Mesothelial cell of epicardium (in vitro differentiated cells): ENCODE results near the gene PROX1. TPM values are rescaled to one million over a fixed set of nuclear protein-coding genes. Genes with fewer than 3 reads are reported as not detected.

Experiments used
- DNase-seq, 2 experiments: peaks; one replicate each; pipeline ENCODE4 v3.0.0; 2021; ENCODE audit warnings: low spot score in 2 of 2; ENCODE audit not compliant: unreplicated experiment in 2 of 2
- H3K27ac Mint-ChIP-seq: 2 replicates; pipeline ENCODE4 v1.8.0; 2021; ENCODE audit warnings: mixed read lengths
- H3K27me3 Mint-ChIP-seq: 2 replicates; pipeline ENCODE4 v1.8.0; 2021; ENCODE audit warnings: low read depth, mixed read lengths
- H3K36me3 Mint-ChIP-seq: 2 replicates; pipeline ENCODE4 v1.8.0; 2021; ENCODE audit warnings: mixed read lengths
- H3K4me1 Mint-ChIP-seq: 2 replicates; pipeline ENCODE4 v1.8.0; 2021; ENCODE audit warnings: mixed read lengths
- H3K4me3 Mint-ChIP-seq: 2 replicates; pipeline ENCODE4 v1.8.0; 2021; ENCODE audit warnings: mild to moderate bottlenecking, moderate library complexity, mixed read lengths
- H3K9me3 Mint-ChIP-seq: 2 replicates; pipeline ENCODE4 v1.8.0; 2021; ENCODE audit warnings: mixed read lengths
- CTCF ChIP-seq: fragments of 200-600 bp; sonication (generic); IDR thresholded peaks from one replicate; pipeline ENCODE4 v1.5.0; 2021; ENCODE audit warnings: antibody characterized with exemption; ENCODE audit not compliant: unreplicated experiment
- total RNA-seq: library from RNA; stranded (reverse); gene quantifications from 3 replicates; pipeline ENCODE4 v1.2.1, GENCODE V29; 2021

PROX1 gene
- total RNA-seq, 1 donor from 2014 or later: 1.4 TPM

- Mint-ChIP-seq H3K4me3 (no peak overlapping the region), H3K27me3 (peaks cover 27% of the 10 kb centered on the region), H3K9me3 (peaks cover 8% of the 10 kb centered on the region), H3K27ac (no peak overlapping the region), H3K36me3 (no peaks in the 10 kb centered on the region), H3K4me1 (no peaks in the 10 kb centered on the region)
- no peak for DNase-seq
- no peak for TF ChIP-seq CTCF
Measured at GRCh38 chr1:214058076-214058475, 70.3 kb downstream of the PROX1 start.

GRCh38 chr1:214066190-214066589 lies 78.4 kb downstream of the PROX1 start:
- no peak overlapping the region for H3K4me3 Mint-ChIP-seq
- no peaks in the 10 kb centered on the region for H3K4me1 Mint-ChIP-seq
- no peak for TF ChIP-seq CTCF
- no peaks in the 10 kb centered on the region for H3K36me3 Mint-ChIP-seq
- no peak overlapping the region for H3K27ac Mint-ChIP-seq
- H3K27me3 Mint-ChIP-seq: peaks cover 88% of the 10 kb centered on the region
- H3K9me3 Mint-ChIP-seq: peaks cover 4% of the 10 kb centered on the region
- no peak for DNase-seq

- DNase-seq: no peak
- Mint-ChIP-seq H3K27ac (no peak overlapping the region), H3K36me3 (no peaks in the 10 kb centered on the region), H3K4me3 (no peak overlapping the region), H3K27me3 (peaks cover 89% of the 10 kb centered on the region), H3K9me3 (no peaks in the 10 kb centered on the region), H3K4me1 (no peaks in the 10 kb centered on the region)
- no peak for TF ChIP-seq CTCF
Measured at GRCh38 chr1:214066936-214067335, 79.2 kb downstream of the PROX1 start.

GRCh38 chr1:214067397-214067796 lies 79.6 kb downstream of the PROX1 start:
- peaks cover 89% of the 10 kb centered on the region for H3K27me3 Mint-ChIP-seq
- H3K4me1 Mint-ChIP-seq: peaks cover under 1% of the 10 kb centered on the region
- no peak for DNase-seq
- H3K4me3 Mint-ChIP-seq: no peak overlapping the region
- H3K36me3 Mint-ChIP-seq: no peaks in the 10 kb centered on the region
- H3K27ac Mint-ChIP-seq: no peak overlapping the region
- TF ChIP-seq CTCF: no peak
- no peaks in the 10 kb centered on the region for H3K9me3 Mint-ChIP-seq

GRCh38 chr1:214067853-214068703 lies 80.3 kb downstream of the PROX1 start:
- H3K36me3 Mint-ChIP-seq: no peaks in the 10 kb centered on the region
- TF ChIP-seq CTCF: no peak
- peaks cover 93% of the 10 kb centered on the region for H3K27me3 Mint-ChIP-seq
- peaks cover 4% of the 10 kb centered on the region for H3K4me1 Mint-ChIP-seq
- no peak overlapping the region for H3K27ac Mint-ChIP-seq
- H3K4me3 Mint-ChIP-seq: no peak overlapping the region
- no peak for DNase-seq
- H3K9me3 Mint-ChIP-seq: no peaks in the 10 kb centered on the region
